ENCODE measurements around the gene ENPEP.
"Not testable (repeated sequence)": the region's sequence is repeated elsewhere in the genome, so short reads cannot be mapped to it uniquely, and the experiment has no call there.

The ENPEP gene

DNA sequence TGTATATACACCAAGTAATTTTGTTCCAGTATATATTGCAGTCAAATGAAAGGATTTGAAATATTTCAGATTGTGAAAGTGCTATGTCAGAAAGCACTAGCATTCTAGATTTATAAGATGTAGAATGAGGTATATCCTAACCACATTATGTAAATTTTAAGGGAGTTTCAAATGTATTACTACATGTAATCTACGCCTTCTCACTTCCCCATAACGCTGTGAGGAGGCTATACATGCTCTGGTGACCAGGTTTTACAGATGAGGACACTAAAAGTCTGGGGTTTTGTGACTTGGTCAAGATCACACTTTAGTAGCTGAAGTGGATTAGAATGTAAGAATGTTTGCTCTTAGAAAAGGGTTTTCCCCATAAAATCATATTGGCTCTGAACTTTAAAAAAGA lies 8.1 kb downstream of the ENPEP start:
- no peak for DNase-seq (ENCODE audit: low read depth in 2 of 2)

DNA sequence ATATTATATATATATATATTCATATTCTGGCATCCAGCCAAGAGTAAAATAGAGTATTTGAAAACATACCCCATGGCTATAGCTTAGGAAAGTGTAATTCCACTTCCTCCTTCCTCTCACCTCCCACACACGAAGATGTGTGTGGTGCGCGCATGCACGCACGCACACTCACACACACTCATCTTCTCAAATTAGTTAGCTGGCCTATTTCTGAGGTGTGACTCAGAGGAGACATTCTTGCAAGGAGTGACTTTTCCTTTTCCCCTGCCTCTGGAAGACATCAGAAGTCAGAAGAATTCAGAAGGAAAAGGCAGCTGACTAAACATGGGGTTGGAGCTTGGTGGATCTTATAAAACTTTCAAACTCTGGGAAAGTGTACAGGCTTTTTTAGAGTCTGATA lies 8.8 kb downstream of the ENPEP start:
- DNase-seq (ENCODE audit: low read depth in 2 of 2): no peak

DNA sequence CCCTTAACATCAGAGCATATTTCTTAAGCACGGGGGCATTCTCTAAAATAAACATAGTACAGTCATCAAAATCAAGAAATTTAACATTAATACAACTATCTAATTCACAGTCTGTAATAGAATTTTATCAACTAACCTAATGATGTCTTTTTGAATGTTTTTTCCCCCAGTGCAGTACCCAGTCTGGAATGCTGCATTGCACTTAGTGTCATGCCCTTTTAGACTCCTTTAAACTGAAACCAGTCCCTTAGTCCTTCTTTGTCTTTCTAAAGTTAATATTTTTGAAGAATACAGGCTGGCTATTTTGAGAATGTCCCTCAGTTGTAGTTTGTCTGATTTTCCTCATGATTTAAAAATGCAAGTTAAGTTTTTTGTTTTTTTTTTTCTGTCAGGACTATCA lies 9.5 kb downstream of the ENPEP start:
- DNase-seq (ENCODE audit: low read depth in 2 of 2): no peak

DNA sequence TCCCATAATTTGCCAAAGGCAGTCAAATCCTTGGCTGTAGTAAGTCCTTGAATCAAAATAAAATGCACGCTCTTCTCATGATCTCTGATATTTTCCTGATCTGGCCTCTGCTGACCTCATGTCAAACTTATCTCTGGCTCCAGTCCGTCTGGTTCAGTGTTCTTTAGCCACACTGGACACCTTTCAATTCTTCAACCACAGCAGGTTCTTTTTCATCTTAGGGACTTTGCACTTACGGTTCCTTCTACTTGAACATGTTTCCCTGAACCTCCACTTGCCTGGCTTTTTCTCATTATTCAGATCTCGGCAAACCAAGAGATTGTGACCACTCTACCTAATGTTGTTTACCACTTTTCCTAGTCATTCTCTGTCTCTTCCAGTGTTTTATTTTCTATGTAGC lies 10.3 kb downstream of the ENPEP start:
- no peak for DNase-seq (ENCODE audit: low read depth in 2 of 2)

DNA sequence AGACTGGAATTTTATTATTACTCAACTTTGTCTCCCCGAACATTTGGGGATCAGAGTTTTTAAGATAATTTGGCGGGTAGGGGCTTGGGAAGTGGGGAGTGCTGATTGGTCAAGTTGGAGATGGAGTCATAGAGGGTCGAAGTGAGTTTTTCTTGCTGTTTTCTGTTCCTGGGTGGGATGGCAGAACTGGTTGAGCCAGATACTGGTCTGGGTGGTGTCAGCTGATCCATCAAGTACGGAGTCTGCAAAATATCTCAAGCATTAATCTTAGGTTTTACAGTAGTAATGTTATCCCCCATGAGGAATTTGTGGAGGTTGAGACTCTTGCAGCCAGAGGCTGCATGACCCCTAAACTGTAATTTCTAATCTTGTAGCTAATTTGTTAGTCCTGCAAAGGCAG lies 10.9 kb downstream of the ENPEP start:
- DNase-seq (ENCODE audit: low read depth in 2 of 2): not testable (repeated sequence)

DNA sequence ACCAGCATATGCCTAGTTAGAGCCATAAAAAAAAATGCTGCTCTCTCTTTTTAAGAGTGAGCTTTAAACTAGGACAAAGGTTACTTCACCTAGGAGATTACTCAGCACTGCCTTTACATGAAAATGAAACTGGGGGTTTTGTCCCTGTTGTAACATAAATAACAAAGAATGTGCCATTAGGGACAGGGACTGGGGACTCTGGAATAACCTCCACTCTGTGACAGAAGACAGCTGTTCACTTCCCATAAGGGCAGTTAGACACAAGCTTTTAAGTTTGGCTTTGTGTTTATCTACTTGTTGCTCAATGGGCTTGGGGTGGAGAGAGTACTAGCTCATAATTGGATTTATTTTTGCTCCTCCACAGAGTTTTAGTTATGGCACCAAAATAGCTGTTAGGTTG lies 11.9 kb downstream of the ENPEP start:
- DNase-seq (ENCODE audit: low read depth in 2 of 2): no peak

DNA sequence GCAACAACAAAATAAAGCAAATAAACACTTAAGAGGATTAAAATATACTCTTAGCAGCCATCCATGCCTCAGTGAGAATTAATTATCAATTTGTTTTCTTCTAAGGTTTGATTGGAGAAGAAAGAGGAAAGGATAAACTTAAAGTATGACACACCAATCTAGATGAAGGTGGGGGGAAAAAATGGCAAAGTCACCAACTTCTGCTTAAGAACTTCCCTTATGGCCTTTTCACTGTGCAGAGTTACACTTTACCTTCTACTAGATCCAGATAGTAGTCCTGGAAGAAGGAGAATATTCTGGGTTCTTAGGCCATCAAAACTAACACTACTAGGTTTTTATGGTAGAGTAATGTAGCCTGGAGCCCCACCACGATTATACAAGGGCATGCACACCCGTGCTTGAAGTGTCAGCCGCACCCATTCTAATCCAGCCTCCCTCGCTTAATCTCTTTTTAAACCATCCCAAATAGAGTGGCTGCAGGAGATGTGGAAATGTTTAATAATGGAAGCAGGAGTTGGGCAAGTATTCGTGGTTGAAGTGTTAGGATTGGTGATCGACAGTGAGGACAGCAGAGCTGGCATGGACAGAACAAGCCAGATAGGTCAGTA lies 14.1 kb downstream of the ENPEP start:
- no peak for DNase-seq (ENCODE audit: low read depth in 2 of 2)

DNA sequence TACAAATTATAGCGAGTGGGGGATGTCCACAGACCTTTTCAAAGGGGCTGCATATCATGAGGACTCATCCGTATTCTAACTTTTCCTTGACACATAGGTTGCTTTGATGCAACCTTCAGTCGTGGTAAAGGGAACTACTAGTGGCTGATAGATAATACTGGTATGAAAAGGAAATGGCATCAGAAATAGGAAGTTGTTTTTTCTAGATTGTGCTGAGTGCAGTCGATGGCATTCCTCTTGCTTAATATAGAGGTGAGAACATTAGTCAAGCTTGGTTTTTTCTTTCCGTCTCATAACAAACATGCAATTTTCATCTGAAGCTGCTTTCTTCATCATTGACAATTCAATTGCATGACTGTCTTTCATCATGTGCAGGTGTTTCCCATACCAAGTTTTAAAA lies 16.6 kb downstream of the ENPEP start:
- no peak for DNase-seq (ENCODE audit: low read depth in 2 of 2)

DNA sequence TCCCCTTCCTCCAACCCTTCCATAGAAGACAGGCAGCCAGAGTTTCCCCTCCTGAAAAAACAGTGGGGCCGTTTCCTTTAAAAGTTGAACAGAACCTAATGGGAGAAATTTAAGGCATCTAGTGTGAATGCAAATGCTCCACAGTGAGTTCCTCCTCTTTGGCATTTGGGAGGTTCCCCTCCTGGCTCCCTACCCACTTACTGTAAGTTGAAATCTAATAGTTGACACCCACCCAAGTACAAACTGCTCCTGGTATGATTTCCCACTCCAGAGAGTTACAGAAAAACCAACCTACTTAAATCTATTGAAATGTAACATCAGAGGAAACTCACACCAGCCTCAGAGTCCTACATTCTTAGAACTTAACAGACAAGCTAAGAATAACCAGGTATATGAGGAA lies 17.6 kb downstream of the ENPEP start:
- no peak for DNase-seq (ENCODE audit: low read depth in 2 of 2)

DNA sequence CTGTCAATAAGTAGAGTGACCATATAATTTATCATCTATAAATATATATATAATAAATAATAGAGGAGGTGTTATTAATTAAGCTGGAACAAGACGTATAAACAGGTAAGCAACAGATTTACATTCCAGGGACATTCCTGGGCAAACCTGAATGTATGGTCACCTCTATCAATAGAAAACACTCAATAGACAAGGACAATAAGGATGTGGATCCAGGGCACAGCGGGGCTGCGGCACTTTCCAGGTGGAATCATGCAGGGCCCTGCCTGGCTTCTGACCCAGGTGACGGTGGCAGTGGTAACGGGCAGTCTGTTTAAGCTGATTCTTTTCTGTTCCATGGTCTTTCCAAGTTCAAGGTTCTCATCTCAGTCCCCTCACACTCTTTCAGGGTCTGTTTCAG lies 22.5 kb downstream of the ENPEP start:
- DNase-seq (ENCODE audit: low read depth in 2 of 2): no peak

DNA sequence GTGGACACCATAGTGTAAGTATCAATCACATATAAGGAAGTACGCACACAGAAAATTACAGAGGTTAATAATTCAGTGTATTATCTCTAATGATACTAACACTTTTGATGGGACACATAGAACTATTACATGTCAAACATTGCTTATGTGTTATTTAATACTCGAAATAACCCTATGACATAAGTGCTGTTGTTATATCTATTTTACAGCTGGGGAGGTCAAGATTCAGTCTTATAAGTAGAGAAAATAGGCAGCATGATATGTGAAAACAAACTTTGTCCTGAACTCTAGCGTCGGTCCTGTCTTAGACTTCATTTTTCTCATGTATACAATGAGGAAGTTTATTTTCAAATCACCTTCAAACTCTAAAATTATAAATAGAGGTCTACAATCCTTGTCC lies 23.2 kb downstream of the ENPEP start:
- DNase-seq (ENCODE audit: low read depth in 2 of 2): no peak

DNA sequence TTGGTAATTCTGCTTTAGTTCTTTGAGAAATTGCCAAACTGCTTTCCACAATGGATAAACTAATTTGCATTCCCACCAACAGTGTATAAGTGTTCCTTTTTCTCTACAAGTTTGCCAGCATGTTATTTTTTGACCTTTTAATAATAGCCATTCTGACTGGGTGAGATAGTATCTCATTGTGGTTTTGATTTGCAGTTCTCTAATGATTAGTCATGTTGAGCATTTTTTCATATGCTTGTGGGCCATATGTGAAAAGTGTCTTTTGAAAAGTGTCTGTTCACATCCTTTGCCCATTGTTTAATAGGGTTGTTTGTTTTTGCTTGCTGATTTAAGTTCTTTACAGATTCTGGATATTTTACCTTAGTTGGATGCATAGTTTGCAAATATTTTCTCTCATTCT lies 25.9 kb downstream of the ENPEP start:
- DNase-seq (ENCODE audit: low read depth in 2 of 2): no peak

DNA sequence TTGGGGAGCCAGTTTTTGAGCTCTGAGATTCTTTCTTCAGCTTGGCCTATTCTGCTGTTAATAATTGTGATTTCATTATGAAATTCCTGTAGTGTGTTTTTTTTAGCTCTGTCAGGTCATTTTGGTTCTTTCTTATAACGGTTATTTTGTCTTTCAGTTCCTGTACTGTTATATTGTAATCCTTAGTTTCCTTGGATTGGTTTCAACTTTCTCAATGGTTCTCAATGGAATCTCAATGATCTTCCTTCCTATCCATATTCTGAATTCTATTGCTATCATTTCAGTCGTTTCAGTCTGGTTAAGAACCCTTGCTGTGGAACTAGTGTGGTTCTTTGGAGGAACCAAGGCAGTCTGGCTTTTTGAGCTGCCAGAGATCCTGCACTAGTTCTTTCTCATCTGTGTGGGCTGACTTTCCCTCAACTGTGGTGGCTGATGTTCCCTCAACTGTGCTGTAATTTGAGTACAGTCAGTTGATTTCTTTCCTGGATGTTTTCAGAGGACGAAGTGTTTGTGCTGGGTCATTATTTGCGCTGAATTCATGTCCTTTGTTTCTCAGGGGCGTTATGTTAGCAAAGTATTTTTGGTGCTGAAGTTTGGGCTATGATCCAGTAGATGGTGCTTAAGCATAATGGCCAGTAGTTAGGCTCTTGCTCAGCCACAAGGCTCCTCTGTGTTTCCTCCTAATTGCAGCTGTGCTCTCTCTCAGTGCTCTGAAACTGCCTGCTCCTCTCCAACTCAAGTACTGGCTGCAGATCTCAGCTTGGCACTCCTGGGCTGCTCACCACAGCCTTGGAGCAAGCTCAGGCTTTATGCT lies 27.5 kb downstream of the ENPEP start:
- no peak for DNase-seq (ENCODE audit: low read depth in 2 of 2)

DNA sequence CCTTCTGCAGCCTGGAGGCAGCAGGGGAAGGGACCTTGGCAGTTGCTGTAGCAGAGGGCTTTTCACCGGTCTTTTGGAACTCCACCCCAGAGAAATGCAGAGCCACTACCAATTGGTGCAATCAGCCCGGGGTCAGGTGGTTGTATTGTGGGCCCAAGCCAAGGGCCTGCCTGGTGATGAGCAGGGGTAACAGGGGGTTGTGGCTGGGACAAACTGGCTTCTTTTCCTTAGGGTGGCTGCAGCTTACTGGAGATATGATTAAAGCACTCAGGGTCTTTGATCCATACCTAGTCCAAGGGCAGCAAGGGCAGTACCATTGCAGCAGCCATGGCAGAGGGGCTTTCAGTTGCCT lies 28.1 kb downstream of the ENPEP start:
- DNase-seq (ENCODE audit: low read depth in 2 of 2): no peak

DNA sequence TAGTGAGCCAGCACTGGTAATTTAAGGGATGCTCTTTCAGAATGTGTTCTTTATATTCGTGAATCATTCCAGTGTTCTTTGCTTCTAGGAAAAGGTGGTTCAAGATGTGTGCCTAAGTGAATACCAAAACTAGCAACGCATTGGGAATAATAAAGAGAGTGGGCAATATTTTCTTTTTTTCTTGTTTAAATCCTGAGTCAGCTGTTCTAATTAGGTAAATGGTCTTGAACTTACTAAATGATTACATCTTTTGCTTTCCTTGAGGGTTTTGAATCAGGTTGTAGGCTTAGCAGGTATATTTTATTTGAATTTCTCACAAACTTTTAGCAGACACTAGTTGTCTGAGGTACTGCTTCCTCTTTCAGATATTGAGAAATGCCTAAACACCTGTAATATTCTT lies 29.5 kb downstream of the ENPEP start:
- DNase-seq (ENCODE audit: low read depth in 2 of 2): no peak

DNA sequence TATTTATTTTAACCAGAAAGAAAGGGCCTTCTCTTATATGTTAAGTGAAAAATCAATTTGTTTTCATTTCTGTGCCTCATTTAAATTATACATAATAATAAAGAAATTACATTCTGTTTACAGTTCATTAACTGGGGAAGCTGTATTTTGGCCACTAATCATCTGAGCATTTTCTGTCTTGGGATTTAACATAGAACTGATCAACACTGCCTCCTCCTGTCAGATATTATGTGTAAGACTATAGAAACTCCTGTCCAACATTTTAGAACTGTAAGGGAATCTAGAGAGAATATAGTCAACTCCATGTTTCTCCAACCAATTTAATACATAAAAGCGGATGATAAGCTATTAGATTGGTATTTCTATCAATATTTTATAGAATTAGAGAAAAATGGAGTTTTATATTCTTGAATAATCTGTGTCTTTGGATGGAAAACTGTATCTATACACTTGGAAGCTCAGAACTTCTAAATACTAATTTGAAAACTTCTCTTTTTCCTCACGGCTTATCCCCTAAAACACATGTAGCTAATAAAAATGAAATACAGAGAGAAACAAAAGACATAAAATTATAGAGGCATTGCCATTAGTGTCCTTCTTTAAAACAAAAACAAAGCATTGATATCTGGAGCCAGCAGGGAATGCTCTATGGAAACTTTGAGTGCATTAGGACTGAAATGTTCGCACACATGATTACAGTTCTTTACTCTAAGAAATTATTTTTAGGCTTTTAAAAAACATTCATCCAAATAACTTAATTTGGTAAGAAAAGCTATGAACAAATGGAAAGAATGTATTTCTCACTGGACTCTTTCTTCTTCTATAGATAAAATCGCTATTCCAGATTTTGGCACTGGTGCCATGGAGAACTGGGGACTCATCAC lies 33.1 kb downstream of the ENPEP start:
- DNase-seq (ENCODE audit: low read depth in 2 of 2): no peak

DNA sequence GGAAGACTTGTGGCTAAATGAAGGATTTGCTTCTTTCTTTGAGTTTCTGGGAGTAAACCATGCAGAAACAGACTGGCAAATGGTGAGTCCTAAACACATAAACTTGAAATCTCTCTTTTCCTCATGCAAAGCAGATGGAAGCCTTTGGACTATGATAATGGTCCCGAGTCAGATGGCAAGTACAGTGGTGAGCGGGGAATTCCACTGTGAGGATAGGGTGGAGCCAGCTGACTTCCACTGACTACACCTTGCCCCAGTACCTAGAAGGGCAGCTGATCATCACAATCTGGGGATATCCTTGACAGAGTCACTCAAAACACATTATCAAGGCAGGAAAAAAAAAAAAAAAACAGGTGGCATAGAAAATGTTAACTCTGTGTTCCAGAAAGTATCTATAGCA lies 34.3 kb downstream of the ENPEP start:
- DNase-seq (ENCODE audit: low read depth in 2 of 2): no peak

DNA sequence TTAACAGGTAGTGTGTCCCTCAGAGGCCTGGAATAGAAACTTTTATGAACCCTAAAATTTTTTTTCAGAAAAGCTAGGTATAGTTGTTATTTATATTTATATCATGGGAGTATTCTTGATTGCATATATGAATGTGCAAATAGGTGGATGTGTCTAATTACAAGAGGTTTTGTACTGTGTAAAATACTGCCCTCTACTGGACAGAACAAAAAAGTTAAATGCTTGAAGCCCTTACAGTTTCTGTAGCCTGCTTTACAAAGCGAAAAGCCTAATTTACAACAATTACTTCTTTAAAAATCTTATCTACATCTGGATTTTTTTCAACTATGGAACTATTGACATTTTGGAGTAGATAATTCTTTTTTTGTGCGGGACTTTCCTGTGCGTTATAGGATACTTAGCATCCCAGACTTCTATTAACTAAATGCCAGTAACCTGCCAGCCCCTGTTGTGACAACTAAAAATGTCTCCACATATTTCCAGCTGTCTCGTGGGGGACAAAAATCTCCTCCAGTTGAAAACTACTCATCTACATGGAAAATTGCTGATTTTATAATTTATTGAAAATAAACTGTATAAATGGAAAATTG lies 35.1 kb downstream of the ENPEP start:
- no peak for DNase-seq (ENCODE audit: low read depth in 2 of 2)

DNA sequence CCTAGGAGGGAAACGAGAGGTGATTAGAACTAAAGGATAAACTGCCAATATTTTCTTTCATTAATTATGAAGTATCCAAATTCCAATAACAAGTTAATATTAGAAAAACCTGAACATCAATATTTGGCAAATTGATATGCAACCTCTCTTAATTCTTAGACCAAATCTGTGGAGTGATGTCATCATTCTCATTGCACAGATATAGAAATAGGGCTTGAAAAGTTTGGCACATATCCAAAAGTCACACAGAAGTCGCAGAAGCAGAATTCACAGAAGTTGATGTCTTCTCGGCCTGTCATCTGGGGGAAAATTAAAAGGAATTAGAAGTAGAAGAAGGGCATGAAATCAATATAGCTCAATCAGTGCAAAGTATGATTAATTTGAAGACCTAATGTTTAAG lies 36.9 kb downstream of the ENPEP start:
- no peak for DNase-seq (ENCODE audit: low read depth in 2 of 2)

DNA sequence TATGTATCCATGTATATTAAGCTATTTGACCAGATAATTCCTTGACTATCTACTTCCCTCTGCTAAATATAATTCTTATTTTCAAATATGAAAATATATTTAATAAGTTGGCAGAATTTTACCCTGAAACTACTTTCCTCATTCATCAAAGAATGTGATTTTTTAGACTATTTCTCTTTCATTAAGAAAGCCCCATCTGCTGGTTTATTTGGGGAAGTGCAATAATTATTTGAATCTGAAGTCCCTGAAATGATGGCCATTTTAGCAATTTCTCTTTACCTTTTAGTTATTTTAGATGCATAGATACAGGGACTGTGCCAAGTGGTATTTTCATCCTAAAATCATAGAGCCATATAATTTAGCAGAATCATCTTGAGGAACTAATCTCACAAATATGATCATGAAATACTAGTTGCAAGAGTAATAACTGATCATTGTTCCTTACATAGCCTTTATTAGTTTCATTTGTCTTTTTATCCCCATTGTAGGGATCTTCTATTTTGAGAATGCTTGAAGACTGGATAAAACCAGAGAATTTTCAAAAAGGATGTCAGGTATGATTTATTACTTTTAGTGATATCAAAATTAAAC lies 39.0 kb downstream of the ENPEP start:
- no peak for DNase-seq (ENCODE audit: low read depth in 2 of 2)

DNA sequence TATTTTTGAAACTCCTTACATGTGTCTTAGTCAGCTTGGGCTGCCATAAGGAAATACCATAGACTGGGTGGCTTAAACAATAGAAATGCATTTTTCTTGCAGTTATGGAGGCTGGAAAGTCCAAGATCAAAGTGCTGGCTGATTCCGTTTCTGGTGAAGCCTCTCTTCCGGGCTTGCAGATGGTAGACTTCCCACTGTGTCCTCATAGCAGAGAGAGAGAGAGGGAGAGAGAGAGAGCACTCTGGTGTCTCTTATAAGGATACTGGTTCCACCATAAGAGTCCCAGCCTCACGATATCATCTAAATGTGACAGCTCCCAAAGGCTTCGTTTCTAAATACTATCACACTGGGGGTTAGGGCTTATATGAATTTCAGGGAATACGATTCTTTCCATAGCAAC lies 39.7 kb downstream of the ENPEP start:
- no peak for DNase-seq (ENCODE audit: low read depth in 2 of 2)
